ENCODE results near the gene MALAT1.

MALAT1 gene

DNA sequence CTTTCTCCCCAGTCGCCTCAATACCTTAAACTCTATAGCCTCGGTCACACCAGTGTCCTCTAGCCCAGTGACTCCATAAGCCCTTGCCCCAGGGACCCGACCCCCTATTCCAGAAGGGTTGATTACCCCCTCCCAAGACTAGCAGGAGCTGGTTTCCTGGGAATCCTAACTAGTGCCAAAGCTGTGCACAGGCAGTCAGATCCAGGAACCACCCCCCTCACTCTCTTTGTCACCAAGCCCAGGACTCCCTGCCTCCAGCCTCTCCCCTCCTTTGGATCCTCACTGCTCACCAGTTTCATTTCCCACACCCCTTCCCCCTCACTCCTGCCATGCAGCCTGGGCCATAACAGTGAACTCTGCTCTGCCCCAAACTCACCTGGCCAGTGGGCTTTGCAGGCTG, 49.5 kb downstream of the MALAT1 start:
- Mint-ChIP-seq H3K36me3 (ENCODE audit: low read depth) (peaks cover 5% of the 10 kb centered on the region), H3K27me3 (ENCODE audit: low read depth, poor library complexity) (peaks cover 85% of the 10 kb centered on the region), H3K9me3 (no peaks in the 10 kb centered on the region), H3K27ac (no peak overlapping the region), H3K4me1 (peaks cover 74% of the 10 kb centered on the region), H3K4me3 (peak overlapping the region; percentile 16)
- TF ChIP-seq, protein P1, sequence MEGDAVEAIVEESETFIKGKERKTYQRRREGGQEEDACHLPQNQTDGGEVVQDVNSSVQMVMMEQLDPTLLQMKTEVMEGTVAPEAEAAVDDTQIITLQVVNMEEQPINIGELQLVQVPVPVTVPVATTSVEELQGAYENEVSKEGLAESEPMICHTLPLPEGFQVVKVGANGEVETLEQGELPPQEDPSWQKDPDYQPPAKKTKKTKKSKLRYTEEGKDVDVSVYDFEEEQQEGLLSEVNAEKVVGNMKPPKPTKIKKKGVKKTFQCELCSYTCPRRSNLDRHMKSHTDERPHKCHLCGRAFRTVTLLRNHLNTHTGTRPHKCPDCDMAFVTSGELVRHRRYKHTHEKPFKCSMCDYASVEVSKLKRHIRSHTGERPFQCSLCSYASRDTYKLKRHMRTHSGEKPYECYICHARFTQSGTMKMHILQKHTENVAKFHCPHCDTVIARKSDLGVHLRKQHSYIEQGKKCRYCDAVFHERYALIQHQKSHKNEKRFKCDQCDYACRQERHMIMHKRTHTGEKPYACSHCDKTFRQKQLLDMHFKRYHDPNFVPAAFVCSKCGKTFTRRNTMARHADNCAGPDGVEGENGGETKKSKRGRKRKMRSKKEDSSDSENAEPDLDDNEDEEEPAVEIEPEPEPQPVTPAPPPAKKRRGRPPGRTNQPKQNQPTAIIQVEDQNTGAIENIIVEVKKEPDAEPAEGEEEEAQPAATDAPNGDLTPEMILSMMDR (IDR thresholded peaks at IDR 0.05), result no peak
- DNase-seq, result no peak

DNA sequence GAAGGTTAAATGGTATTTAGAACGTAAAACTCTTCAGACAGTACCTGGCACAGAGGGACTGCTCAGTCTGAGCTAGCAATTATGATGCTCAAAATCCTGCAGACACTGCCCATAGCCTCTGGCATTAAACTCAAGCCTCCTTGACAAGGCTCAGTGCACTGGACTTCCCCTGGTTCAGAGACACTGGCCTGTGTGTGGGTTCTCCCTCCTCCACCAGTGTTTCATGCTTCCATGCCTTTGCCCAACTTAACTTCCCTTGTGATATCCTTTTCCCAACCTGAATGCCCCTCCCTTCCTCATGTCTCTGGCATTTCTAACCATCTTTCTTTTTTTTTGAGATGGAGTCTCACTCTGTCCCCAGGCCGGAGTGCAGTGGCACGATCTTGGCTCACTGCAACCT, 50.3 kb downstream of the MALAT1 start:
- Mint-ChIP-seq H3K4me1 (peaks cover 69% of the 10 kb centered on the region), H3K4me3 (no peak overlapping the region)

DNA sequence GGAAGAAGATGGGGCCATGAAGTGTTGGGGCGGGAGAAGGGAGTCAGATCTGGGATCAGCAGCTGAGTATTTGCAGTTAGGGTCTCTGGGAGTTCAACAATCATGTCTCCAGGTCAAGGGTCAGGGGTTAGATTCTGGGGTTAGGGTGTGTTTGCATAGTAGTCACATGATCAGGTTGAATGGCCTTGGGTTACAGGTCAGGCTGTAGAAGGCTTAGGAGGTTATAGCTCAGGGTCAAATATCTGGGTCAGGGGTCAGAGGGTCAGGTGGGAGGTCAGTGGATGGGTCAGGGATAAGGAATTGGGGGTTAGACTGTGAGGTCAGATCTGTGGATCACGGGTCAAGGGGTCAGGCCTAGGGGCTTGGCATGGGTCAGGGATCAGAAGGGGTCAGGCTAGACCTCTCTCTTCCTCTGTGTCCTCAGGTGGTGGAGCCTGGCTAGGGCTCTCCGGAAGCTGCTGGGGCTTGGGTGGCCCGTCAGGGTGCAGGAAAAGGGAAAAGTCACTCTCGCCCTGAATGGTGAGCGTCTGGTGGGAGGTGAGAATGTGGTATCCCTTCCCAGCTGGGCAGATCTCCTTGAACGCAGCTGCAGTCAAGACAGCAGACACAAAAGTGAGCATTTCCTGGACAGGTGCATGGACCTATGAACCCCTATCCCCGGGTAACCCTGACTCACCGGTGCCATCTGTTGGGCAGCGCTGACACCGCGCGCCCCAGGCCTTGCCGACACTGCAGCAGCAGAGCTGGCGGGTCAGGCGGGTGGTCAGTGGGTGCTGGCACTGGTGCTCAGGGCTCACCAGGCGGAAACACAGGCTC, 52.9 kb downstream of the MALAT1 start:
- Mint-ChIP-seq H3K27ac (no peak overlapping the region), H3K4me1 (peaks cover 71% of the 10 kb centered on the region), H3K9me3 (no peaks in the 10 kb centered on the region), H3K27me3 (ENCODE audit: low read depth, poor library complexity) (peaks cover 73% of the 10 kb centered on the region), H3K4me3 (no peak overlapping the region), H3K36me3 (ENCODE audit: low read depth) (peaks cover 5% of the 10 kb centered on the region)
- peak; percentile 62 for DNase-seq
- TF ChIP-seq, protein P1 (IDR thresholded peaks at IDR 0.05), result peak; percentile 31

More for the DNA sequence above, 50.3 kb downstream of the MALAT1 start:
- H3K36me3 Mint-ChIP-seq (ENCODE audit: low read depth), result peaks cover 5% of the 10 kb centered on the region
- TF ChIP-seq, protein P1 (IDR thresholded peaks at IDR 0.05), result no peak
- no peak for DNase-seq
- H3K27ac Mint-ChIP-seq, result no peak overlapping the region
- H3K9me3 Mint-ChIP-seq, result no peaks in the 10 kb centered on the region
- peaks cover 83% of the 10 kb centered on the region for H3K27me3 Mint-ChIP-seq (ENCODE audit: low read depth, poor library complexity)

DNA sequence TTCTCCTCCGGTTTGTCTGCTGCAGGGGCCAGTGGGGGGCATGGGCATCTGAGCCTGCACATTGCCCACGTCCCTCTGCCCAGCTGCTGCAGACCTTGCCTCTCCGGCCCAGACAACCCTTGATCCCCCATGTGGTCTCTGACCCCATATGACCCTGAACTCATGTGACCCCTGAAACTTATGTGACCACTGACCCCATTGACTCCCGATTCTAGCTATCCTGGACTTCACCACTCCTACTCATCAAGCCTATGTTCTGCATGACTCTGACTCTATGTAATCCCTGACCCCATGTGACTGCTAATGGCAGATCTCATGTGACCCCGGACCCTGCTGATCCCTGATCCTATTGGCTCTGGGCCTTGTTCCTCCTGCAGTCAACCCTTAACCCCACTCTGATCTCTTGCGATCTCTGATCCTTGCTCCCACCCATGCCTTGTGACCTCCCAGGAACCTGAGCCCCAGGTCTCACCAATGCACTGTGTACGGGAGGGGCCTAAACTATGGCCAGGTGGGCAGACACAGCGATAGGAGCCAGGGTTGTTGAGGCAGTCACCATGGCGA, 53.6 kb downstream of the MALAT1 start:
- TF ChIP-seq, protein P1 (IDR thresholded peaks at IDR 0.05), result no peak
- Mint-ChIP-seq H3K27ac (peak overlapping the region; percentile 74), H3K4me3 (no peak overlapping the region), H3K4me1 (peaks cover 76% of the 10 kb centered on the region), H3K9me3 (no peaks in the 10 kb centered on the region), H3K27me3 (ENCODE audit: low read depth, poor library complexity) (peaks cover 66% of the 10 kb centered on the region), H3K36me3 (ENCODE audit: low read depth) (peaks cover 5% of the 10 kb centered on the region)
- no peak for DNase-seq

DNA sequence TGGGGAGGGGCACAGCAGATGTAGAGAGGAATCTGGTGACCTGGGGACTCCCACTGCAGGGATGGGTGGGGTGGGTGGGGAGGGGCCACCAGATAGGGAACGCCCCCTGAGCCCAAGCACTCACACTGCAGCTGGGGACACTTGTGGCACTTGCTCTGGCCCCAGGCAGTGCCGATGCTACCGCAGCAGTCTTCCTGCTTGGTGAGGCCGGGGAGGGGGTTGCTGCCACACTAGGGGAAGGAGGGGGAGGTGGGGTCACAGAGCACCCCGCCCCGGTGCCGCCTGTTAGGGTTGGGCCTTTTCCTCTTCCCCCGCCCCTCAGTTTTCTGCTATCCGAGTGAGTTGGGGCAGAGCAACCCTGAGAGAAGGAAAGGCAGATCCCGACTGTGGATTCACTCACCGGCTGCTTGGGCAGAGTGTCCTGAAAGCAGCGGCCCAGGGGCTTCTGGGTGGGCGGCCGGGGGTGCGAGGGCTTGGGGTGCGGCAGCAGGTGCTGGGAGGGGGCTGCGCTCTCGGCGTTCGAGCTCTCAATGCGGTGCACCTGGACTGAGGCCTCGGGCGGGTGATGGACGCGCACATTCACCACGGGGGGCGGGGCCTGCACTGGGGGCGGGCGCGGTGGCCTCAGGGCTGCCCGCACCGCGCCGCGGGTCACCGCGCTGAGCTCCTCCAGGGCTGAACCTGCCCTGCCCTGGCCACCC, 54.6 kb downstream of the MALAT1 start:
- TF ChIP-seq, protein P1 (IDR thresholded peaks at IDR 0.05), result no peak
- Mint-ChIP-seq H3K4me3 (no peak overlapping the region), H3K9me3 (no peaks in the 10 kb centered on the region), H3K36me3 (ENCODE audit: low read depth) (peaks cover 5% of the 10 kb centered on the region), H3K27ac (no peak overlapping the region), H3K4me1 (peaks cover 68% of the 10 kb centered on the region), H3K27me3 (ENCODE audit: low read depth, poor library complexity) (peaks cover 56% of the 10 kb centered on the region)
- peak; percentile 65 for DNase-seq

Data from nephron progenitor cell (in vitro differentiated cells).